ENCODE measurements around the gene ATP23. TPM values are rescaled to one million over a fixed set of nuclear protein-coding genes. Genes with fewer than 3 reads are reported as not detected.

ATP23 gene
- total RNA-seq, 1 experiment from 2014 or later = 4.7 TPM

- Histone ChIP-seq H3K9me3 (ENCODE audit: control insufficient read depth, low read depth, low read length) (no peaks in the 10 kb centered on the region), H3K18ac (ENCODE audit: insufficient read length, low read depth, low read length) (no peak overlapping the region), H2BK12ac (ENCODE audit: insufficient read length, low read depth, low read length) (no peak overlapping the region), H3K23ac (ENCODE audit: insufficient read length, low read depth, low read length) (no peak overlapping the region), H3K27ac (ENCODE audit: insufficient read length, low read depth, low read length) (no peak overlapping the region), H2AFZ (ENCODE audit: low read length) (no peak overlapping the region), H3K14ac (ENCODE audit: insufficient read depth, low read length) (no peak overlapping the region), H3K4ac (ENCODE audit: low read depth, low read length) (no peak overlapping the region), H2BK20ac (ENCODE audit: low read depth, low read length, poor library complexity, severe bottlenecking) (no peak overlapping the region), H4K8ac (replicated peaks; ENCODE audit: insufficient read length, low read depth, low read length) (no peak overlapping the region), H3T11ph (ENCODE audit: low read length) (no peak overlapping the region), H2BK15ac (ENCODE audit: low read depth, low read length) (no peak overlapping the region), H3K27me3 (ENCODE audit: insufficient read depth, low read length) (no peaks in the 10 kb centered on the region), H3K9ac (ENCODE audit: extremely low read depth, insufficient read length, low read length) (no peak overlapping the region), H4K91ac (ENCODE audit: insufficient read length, low read depth, low read length) (no peak overlapping the region), H2BK120ac (ENCODE audit: low read depth, low read length, poor library complexity, severe bottlenecking) (no peak overlapping the region), H3K23me2 (ENCODE audit: insufficient read length, low read depth, low read length, poor library complexity, severe bottlenecking) (peaks cover 3% of the 10 kb centered on the region), H3K4me2 (ENCODE audit: insufficient read depth, insufficient read length, low read length) (no peak overlapping the region), H3K79me2 (ENCODE audit: insufficient read depth, low read length) (no peaks in the 10 kb centered on the region), H4K5ac (ENCODE audit: insufficient read length, low read depth, low read length) (no peak overlapping the region), H3K56ac (ENCODE audit: insufficient read length, low read depth, low read length) (no peak overlapping the region), H2BK5ac (ENCODE audit: insufficient read length, low read length) (no peak overlapping the region), H4K20me1 (ENCODE audit: control insufficient read depth, insufficient read depth, insufficient read length) (no peaks in the 10 kb centered on the region), H2AK5ac (ENCODE audit: insufficient read length, low read length) (no peak overlapping the region), H3K79me1 (ENCODE audit: insufficient read depth, low read depth, low read length, poor library complexity, severe bottlenecking) (no peaks in the 10 kb centered on the region), H3K4me1 (ENCODE audit: insufficient read depth, low read length) (no peaks in the 10 kb centered on the region)
- H3K36me3 Mint-ChIP-seq (ENCODE audit: insufficient read depth in 1 of 3, low read depth in 3 of 3) = no peaks in the 10 kb centered on the region
- H3K4me1 Mint-ChIP-seq = peaks cover 5 to 10% of the 10 kb centered on the region in 2 experiments
- no peak for DNase-seq
- no peak overlapping the region for H3K27ac Mint-ChIP-seq
- H3K4me3 Mint-ChIP-seq = no peak overlapping the region
- WGBS (ENCODE audit: extremely low coverage, insufficient read length, low lambda C conversion rate) = no CpG with 5 or more reads among the region's 4 CpGs
- no peaks in the 10 kb centered on the region for H3K9me3 Mint-ChIP-seq
- peaks cover 33% of the 10 kb centered on the region for H3K27me3 Mint-ChIP-seq (ENCODE audit: low read depth)
- no peak for TF ChIP-seq CTCF (conservative IDR thresholded peaks at IDR 0.05)
Measured at GRCh38 chr12:57909611-57910010, 31.8 kb upstream of the ATP23 start.
